ENCODE measurements around the gene MORF4L1.

GRCh38 chr15:78917888-78918287 lies 45.2 kb downstream of the MORF4L1 start:
- TF ChIP-seq CTCF (IDR thresholded peaks at IDR 0.05 in 4 of 5, conservative IDR thresholded peaks at IDR 0.05 in 1 of 5) (no peak), POLR2A (IDR thresholded peaks at IDR 0.05) (no peak)

All from gastrocnemius medialis (tissue), 4 donors.